Midbrain (tissue), 1 donor: Measurements from ENCODE around the gene ZNF10.

Source experiments
- DNase-seq: peaks from one replicate; lab custom pipeline; 2025; lab: John Stamatoyannopoulos, UW

Gene ZNF10

GRCh38 chr12:133130038-133130807, at the start of gene ZNF10, which contains the start of gene ZNF891:
Gene ZNF10, plus strand, starts transcription at chr12:133130627. Its CDS starts 13,866 bp downstream, at chr12:133144493.
Gene ZNF891, minus strand, starts transcription at chr12:133130274. Its CDS starts 8,356 bp downstream, at chr12:133121918.
- peak; percentile 94 for DNase-seq

- no peak for DNase-seq
These were observed 49.2 kb upstream of the ZNF10 start for GRCh38 chr12:133081159-133081780.

GRCh38 chr12:133083345-133083744, 47.1 kb upstream of the ZNF10 start:
- DNase-seq: no peak

- no peak for DNase-seq
These were observed 24.8 kb upstream of the ZNF10 start for GRCh38 chr12:133105620-133106019.

GRCh38 chr12:133106253-133106652, 24.2 kb upstream of the ZNF10 start:
- DNase-seq: no peak

GRCh38 chr12:133107121-133107520, 23.3 kb upstream of the ZNF10 start:
- DNase-seq: no peak

- DNase-seq: no peak
These were observed 22.3 kb upstream of the ZNF10 start for GRCh38 chr12:133108150-133108549.

- DNase-seq: no peak
These were observed 9.8 kb upstream of the ZNF10 start for GRCh38 chr12:133120385-133121191.

- no peak for DNase-seq
These were observed 5.8 kb upstream of the ZNF10 start for GRCh38 chr12:133124674-133125073.

- no peak for DNase-seq
These were observed 924 bp upstream of the ZNF10 start for GRCh38 chr12:133129368-133130037.

GRCh38 chr12:133130808-133131128, 341 bp downstream of the ZNF10 start:
- no peak for DNase-seq

GRCh38 chr12:133135747-133136146, 5.3 kb downstream of the ZNF10 start:
- no peak for DNase-seq

- DNase-seq: no peak
These were observed 15.6 kb downstream of the ZNF10 start for GRCh38 chr12:133145981-133146380.

GRCh38 chr12:133156125-133156690, 25.8 kb downstream of the ZNF10 start:
- no peak for DNase-seq

- no peak for DNase-seq
These were observed 35.3 kb downstream of the ZNF10 start for GRCh38 chr12:133165776-133166175.

- DNase-seq: no peak
These were observed 42.1 kb downstream of the ZNF10 start for GRCh38 chr12:133172491-133172890.

- DNase-seq: no peak
These were observed 44.5 kb downstream of the ZNF10 start for GRCh38 chr12:133174901-133175300.

GRCh38 chr12:133180669-133181068, 50.2 kb downstream of the ZNF10 start:
- no peak for DNase-seq

- peak; percentile 93 for DNase-seq
These were observed 51.0 kb downstream of the ZNF10 start, which contains the start of gene ZNF268 for GRCh38 chr12:133181238-133181959. Gene ZNF268, plus strand, starts transcription at chr12:133181495. Its CDS starts 503 bp downstream, at chr12:133181998.

GRCh38 chr12:133190176-133190575, 59.7 kb downstream of the ZNF10 start:
- DNase-seq: no peak

GRCh38 chr12:133192847-133193246, 62.4 kb downstream of the ZNF10 start:
- no peak for DNase-seq
